Spleen (tissue), 11 donors: ENCODE measurements around the gene ESR1. TPM values are rescaled to one million over a fixed set of nuclear protein-coding genes. Genes with fewer than 3 reads are reported as not detected.

Source experiments
- DNase-seq: peaks from one replicate; pipeline ENCODE4 v3.0.0-alpha.2; 2020
- H3K27ac ChIP-seq, 8 donors: fragments of 200-600 bp; sonication (generic) in 7 of 8; 1 replicate in 4 of 8; 2 replicates in 4 of 8; pipeline versions ENCODE4 v1.5.0 to v1.8.0; 2016 to 2021; ENCODE audit warnings: inconsistent platforms in 4 of 8, mild to moderate bottlenecking in 4 of 8, moderate library complexity in 1 of 8
- H3K27me3 ChIP-seq, 7 donors: fragments of 200-600 bp; sonication (generic) in 6 of 7; replicated peaks in 1 of 7; 1 replicate in 4 of 7; 2 replicates in 3 of 7; pipeline versions ENCODE4 v1.5.0 to v1.8.0; 2016 to 2021; ENCODE audit warnings: inconsistent platforms in 3 of 7, mild to moderate bottlenecking in 1 of 7
- H3K36me3 ChIP-seq, 6 donors: fragments of 200-600 bp; sonication (generic) in 5 of 6; 1 replicate in 4 of 6; 2 replicates in 2 of 6; pipeline versions ENCODE4 v1.5.0 to v1.8.0; 2016 to 2021; ENCODE audit warnings: inconsistent platforms in 2 of 6
- H3K4me1 ChIP-seq, 6 donors: fragments of 200-600 bp; sonication (generic) in 5 of 6; 1 replicate in 3 of 6; 2 replicates in 3 of 6; pipeline versions ENCODE4 v1.5.0 to v1.8.0; 2016 to 2021; ENCODE audit warnings: inconsistent platforms in 3 of 6
- H3K4me3 ChIP-seq, 8 donors: fragments of 200-600 bp; sonication (generic) in 7 of 8; 1 replicate in 4 of 8; 2 replicates in 4 of 8; pipeline versions ENCODE4 v1.5.0 to v1.8.0; 2016 to 2021; ENCODE audit warnings: inconsistent platforms in 4 of 8, mild to moderate bottlenecking in 4 of 8, moderate library complexity in 2 of 8
- H3K9me3 ChIP-seq, 8 donors: fragments of 200-600 bp; sonication (generic) in 7 of 8; 1 replicate in 4 of 8; 2 replicates in 4 of 8; pipeline versions ENCODE4 v1.5.0 to v1.8.0; 2016 to 2021; ENCODE audit warnings: inconsistent platforms in 4 of 8
- CTCF ChIP-seq, 11 experiments: fragments of 200-600 bp in 7 of 11; fragments of 450-650 bp in 4 of 11; sonication (generic) in 4 of 11; IDR thresholded peaks in 8 of 11; conservative IDR thresholded peaks in 3 of 11; 1 replicate in 7 of 11; 2 replicates in 4 of 11; pipeline versions ENCODE4 v1.4.0 to v1.8.0; 2016 to 2021; ENCODE audit warnings: antibody characterized with exemption in 11 of 11, inconsistent platforms in 4 of 11, mild to moderate bottlenecking in 1 of 11
- POLR2A ChIP-seq, 3 donors: fragments of 450-650 bp; IDR thresholded peaks; one replicate each; pipeline ENCODE4 v1.5.1; 2017; ENCODE audit warnings: antibody characterized with exemption in 3 of 3, mild to moderate bottlenecking in 1 of 3
- POLR2AphosphoS5 ChIP-seq, 3 donors: sonication (generic); formaldehyde crosslinking; IDR thresholded peaks; one replicate each; pipeline ENCODE4 v1.5.1; 2017; ENCODE audit warnings: antibody characterized with exemption in 3 of 3
- WGBS, 5 donors: extraction: QIAGEN DNeasy Blood & Tissue Kit in 3 of 5; methylation state at CpG; one replicate each; pipeline versions ENCODE4 v1.1.5 to v1.1.7; 2013 to 2018; 5-methylcytosine and 5-hydroxymethylcytosine counted together
- intact Hi-C: fragments of 100-400 bp; cut with DNase I; formaldehyde crosslinking; loops from one replicate; pipeline ENCODE4 v1.15.0; 2023; ENCODE audit warnings: low total_unique reads
- polyA plus RNA-seq, 3 donors: library from polyadenylated mRNA; stranded (reverse); fragments of 200-250 nt; gene quantifications; one replicate each; pipeline ENCODE4 v1.2.1, GENCODE V29; 2013
- total RNA-seq, 7 donors: library from RNA; depleted of rRNA in 3 of 7; stranded (reverse); fragments of >200 nt in 3 of 7; fragmentation: NEBNext Ultra II Directional in 4 of 7; extraction: Animal tissue kit (Norgen Biotek cat#: 25700) in 4 of 7; gene quantifications; one replicate each; pipeline versions ENCODE4 v1.1.0 to v1.2.1, GENCODE V29; 2016 to 2021
- donor health status: healthy with polysubstance abuse.
- donor health status: DM: no; HTN: no; CAD: no; lungs with moderate emphysema.
- donor health status: DM: no; HTN: no; CAD: no.
- donor health status: Bipolar disorder and iron deficiency.
- donor health status: healthy.
- donor health status: DM: no; HTN: no; CAD: no.
- donor health status: DM: yes; HTN: yes; CAD: no.

Gene ESR1
- total and polyA plus RNA-seq, 10 donors: 0.35 to 7.3 (median 3.2) TPM

- peak overlapping the region; percentile 31 to 70 (median 62) for H3K27ac ChIP-seq
- 54 to 73% (median 71%) methylated on average over 13 of the region's 13 CpGs for WGBS, 5 donors
- H3K9me3 ChIP-seq: no peaks in the 10 kb centered on the region
- H3K4me3 ChIP-seq: peak overlapping the region in 1 of 8 donors; percentile 4
- H3K27me3 ChIP-seq: no peaks in the 10 kb centered on the region
- peaks cover 0 to 56% (median 14%) of the 10 kb centered on the region in 6 donors for H3K4me1 ChIP-seq
- no peak for TF ChIP-seq CTCF (IDR thresholded peaks at IDR 0.05 in 8 of 11, conservative IDR thresholded peaks at IDR 0.05 in 3 of 11)
- no peak for TF ChIP-seq POLR2AphosphoS5 (IDR thresholded peaks at IDR 0.05)
- TF ChIP-seq POLR2A (IDR thresholded peaks at IDR 0.05): peak in 1 of 3 donors; percentile 6
- no peak for DNase-seq
- H3K36me3 ChIP-seq: peaks cover 0 to 90% (median 47%) of the 10 kb centered on the region in 6 donors
- intact Hi-C loops: no loop called here
Observed at GRCh38 chr6:152170702-152171667, 363.5 kb downstream of the ESR1 start.

GRCh38 chr6:152173321-152173720, 365.8 kb downstream of the ESR1 start:
- TF ChIP-seq CTCF (IDR thresholded peaks at IDR 0.05 in 8 of 11, conservative IDR thresholded peaks at IDR 0.05 in 3 of 11): no peak
- TF ChIP-seq POLR2A (IDR thresholded peaks at IDR 0.05): no peak
- intact Hi-C loops: no loop called here
- H3K4me3 ChIP-seq: no peak overlapping the region
- 90 to 95% (median 95%) methylated on average over 4 of the region's 4 CpGs for WGBS, 5 donors
- no peaks in the 10 kb centered on the region for H3K9me3 ChIP-seq
- peak overlapping the region in 1 of 8 donors; percentile 29 for H3K27ac ChIP-seq
- peaks cover 0 to 90% (median 49%) of the 10 kb centered on the region in 6 donors for H3K36me3 ChIP-seq
- H3K4me1 ChIP-seq: peaks cover 0 to 42% (median 14%) of the 10 kb centered on the region in 6 donors
- H3K27me3 ChIP-seq: no peaks in the 10 kb centered on the region
- no peak for DNase-seq

- Histone ChIP-seq H3K9me3 (no peaks in the 10 kb centered on the region), H3K4me3 (no peak overlapping the region), H3K36me3 (peaks cover 0 to 92% (median 52%) of the 10 kb centered on the region in 6 donors), H3K27me3 (no peaks in the 10 kb centered on the region), H3K4me1 (peaks cover 0 to 42% (median 12%) of the 10 kb centered on the region in 6 donors), H3K27ac (peak overlapping the region in 2 of 8 donors; percentile 23 to 29)
- TF ChIP-seq POLR2A (IDR thresholded peaks at IDR 0.05): no peak
- TF ChIP-seq POLR2AphosphoS5 (IDR thresholded peaks at IDR 0.05): no peak
- no peak for TF ChIP-seq CTCF (IDR thresholded peaks at IDR 0.05 in 8 of 11, conservative IDR thresholded peaks at IDR 0.05 in 3 of 11)
- WGBS, 5 donors: 72 to 86% (median 76%) methylated on average over 2 of the region's 2 CpGs
- intact Hi-C loops: no loop called here
- DNase-seq: no peak
Observed at GRCh38 chr6:152173957-152174356, 366.5 kb downstream of the ESR1 start.

GRCh38 chr6:152176268-152176667, 368.8 kb downstream of the ESR1 start:
- no peak overlapping the region for H3K4me3 ChIP-seq
- WGBS, 5 donors: 81 to 90% (median 83%) methylated on average over 4 of the region's 4 CpGs
- H3K36me3 ChIP-seq: peaks cover 0 to 100% (median 57%) of the 10 kb centered on the region in 6 donors
- no peaks in the 10 kb centered on the region for H3K27me3 ChIP-seq
- H3K9me3 ChIP-seq: no peaks in the 10 kb centered on the region
- intact Hi-C loops: no loop called here
- TF ChIP-seq POLR2A (IDR thresholded peaks at IDR 0.05) (no peak), CTCF (IDR thresholded peaks at IDR 0.05 in 8 of 11, conservative IDR thresholded peaks at IDR 0.05 in 3 of 11) (no peak), POLR2AphosphoS5 (IDR thresholded peaks at IDR 0.05) (no peak)
- no peak for DNase-seq
- H3K4me1 ChIP-seq: peaks cover 0 to 43% (median 12%) of the 10 kb centered on the region in 6 donors
- no peak overlapping the region for H3K27ac ChIP-seq
